ENCODE measurements around the gene COL5A2. TPM values are rescaled to one million over a fixed set of nuclear protein-coding genes. Genes with fewer than 3 reads are reported as not detected.

COL5A2 gene
- total RNA-seq, 4 donors from 2014 or later: 7.7 to 29.5 (median 16.9) TPM

DNA sequence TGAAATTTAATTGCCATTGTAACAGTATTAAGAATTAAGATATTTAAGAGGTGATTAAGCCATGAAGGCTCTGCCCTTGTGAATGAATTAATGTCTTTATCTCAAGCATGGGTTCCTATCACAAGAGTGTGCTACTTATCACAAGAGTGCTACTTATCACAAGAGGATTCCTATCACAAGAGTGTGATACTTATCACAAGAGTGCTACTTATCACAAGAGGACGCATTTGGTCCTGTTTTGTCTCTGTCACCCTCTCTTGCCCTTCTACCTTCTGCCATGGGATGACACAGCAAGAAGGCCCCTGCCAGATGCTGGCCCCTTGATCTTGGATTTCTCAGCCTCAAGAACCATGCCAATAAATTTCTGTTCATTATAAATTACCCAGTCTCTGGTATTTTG is 13.2 kb upstream of the COL5A2 start:
- TF ChIP-seq, protein P1, sequence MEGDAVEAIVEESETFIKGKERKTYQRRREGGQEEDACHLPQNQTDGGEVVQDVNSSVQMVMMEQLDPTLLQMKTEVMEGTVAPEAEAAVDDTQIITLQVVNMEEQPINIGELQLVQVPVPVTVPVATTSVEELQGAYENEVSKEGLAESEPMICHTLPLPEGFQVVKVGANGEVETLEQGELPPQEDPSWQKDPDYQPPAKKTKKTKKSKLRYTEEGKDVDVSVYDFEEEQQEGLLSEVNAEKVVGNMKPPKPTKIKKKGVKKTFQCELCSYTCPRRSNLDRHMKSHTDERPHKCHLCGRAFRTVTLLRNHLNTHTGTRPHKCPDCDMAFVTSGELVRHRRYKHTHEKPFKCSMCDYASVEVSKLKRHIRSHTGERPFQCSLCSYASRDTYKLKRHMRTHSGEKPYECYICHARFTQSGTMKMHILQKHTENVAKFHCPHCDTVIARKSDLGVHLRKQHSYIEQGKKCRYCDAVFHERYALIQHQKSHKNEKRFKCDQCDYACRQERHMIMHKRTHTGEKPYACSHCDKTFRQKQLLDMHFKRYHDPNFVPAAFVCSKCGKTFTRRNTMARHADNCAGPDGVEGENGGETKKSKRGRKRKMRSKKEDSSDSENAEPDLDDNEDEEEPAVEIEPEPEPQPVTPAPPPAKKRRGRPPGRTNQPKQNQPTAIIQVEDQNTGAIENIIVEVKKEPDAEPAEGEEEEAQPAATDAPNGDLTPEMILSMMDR (IDR thresholded peaks at IDR 0.05): no peak
- no peak for TF ChIP-seq POLR2A (IDR thresholded peaks at IDR 0.05)
- no peak for DNase-seq (ENCODE audit: low spot score in 2 of 2)
- H3K4me3 ChIP-seq (ENCODE audit: low read depth, poor library complexity, severe bottlenecking): no peak overlapping the region
- WGBS, 2 donors: 90 to 100% methylated on average over 1 of the region's 1 CpG
- intact Hi-C loops (cut with DNase I; ENCODE audit: low total_unique reads): no loop called here

- no peak overlapping the region for H3K4me3 ChIP-seq (ENCODE audit: low read depth, poor library complexity, severe bottlenecking)
- DNase-seq (ENCODE audit: low spot score in 2 of 2): no peak
- TF ChIP-seq, protein P1 (IDR thresholded peaks at IDR 0.05): no peak
- TF ChIP-seq POLR2A (IDR thresholded peaks at IDR 0.05): no peak
- intact Hi-C loops (cut with DNase I; ENCODE audit: low total_unique reads): no loop called here
These were observed 12.2 kb upstream of the COL5A2 start for GRCh38 chr2:189191766-189192165.

- 92 to 93% methylated on average over 3 of the region's 3 CpGs for WGBS, 2 donors
- intact Hi-C loops (cut with DNase I; ENCODE audit: low total_unique reads): no loop called here
- TF ChIP-seq POLR2A (IDR thresholded peaks at IDR 0.05): no peak
- TF ChIP-seq, protein P1 (IDR thresholded peaks at IDR 0.05): no peak
- H3K4me3 ChIP-seq (ENCODE audit: low read depth, poor library complexity, severe bottlenecking): no peak overlapping the region
- no peak for DNase-seq (ENCODE audit: low spot score in 2 of 2)
These were observed 11.1 kb upstream of the COL5A2 start for GRCh38 chr2:189190685-189191084.

GRCh38 chr2:189188115-189188805 is 8.7 kb upstream of the COL5A2 start:
- intact Hi-C loops (cut with DNase I; ENCODE audit: low total_unique reads): no loop called here
- H3K4me3 ChIP-seq (ENCODE audit: low read depth, poor library complexity, severe bottlenecking): no peak overlapping the region
- DNase-seq (ENCODE audit: low spot score in 2 of 2): no peak
- TF ChIP-seq POLR2A (IDR thresholded peaks at IDR 0.05): no peak
- TF ChIP-seq, protein P1 (IDR thresholded peaks at IDR 0.05): no peak
- 70 to 75% methylated on average over 3 of the region's 3 CpGs for WGBS, 2 donors

- H3K4me3 ChIP-seq (ENCODE audit: low read depth, poor library complexity, severe bottlenecking): no peak overlapping the region
- intact Hi-C loops (cut with DNase I; ENCODE audit: low total_unique reads): no loop called here
- no peak for DNase-seq (ENCODE audit: low spot score in 2 of 2)
- TF ChIP-seq, protein P1 (IDR thresholded peaks at IDR 0.05): no peak
- no peak for TF ChIP-seq POLR2A (IDR thresholded peaks at IDR 0.05)
These were observed 3.6 kb upstream of the COL5A2 start for GRCh38 chr2:189183170-189183569.

DNA sequence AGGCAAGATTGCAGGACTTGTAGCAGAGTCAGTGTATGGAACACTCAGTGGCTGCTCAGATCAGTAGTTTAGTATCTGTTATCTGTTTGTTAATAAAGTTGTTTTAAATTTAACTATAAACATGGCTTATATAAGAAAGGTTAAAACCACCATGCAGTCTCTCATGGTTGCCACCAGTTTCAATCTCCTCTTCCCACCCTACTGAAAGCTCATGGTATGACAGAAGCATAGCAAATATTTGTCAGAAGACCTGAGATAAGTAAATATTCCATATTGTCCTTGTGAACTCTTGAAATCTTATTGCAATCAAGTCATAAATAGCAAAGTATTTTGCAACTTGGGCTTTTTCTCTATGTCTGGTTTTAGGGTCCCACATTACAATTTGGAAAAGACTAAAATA is 2.1 kb upstream of the COL5A2 start:
- H3K4me3 ChIP-seq (ENCODE audit: low read depth, poor library complexity, severe bottlenecking): no peak overlapping the region
- TF ChIP-seq, protein P1 (IDR thresholded peaks at IDR 0.05): no peak
- no peak for TF ChIP-seq POLR2A (IDR thresholded peaks at IDR 0.05)
- DNase-seq (ENCODE audit: low spot score in 2 of 2): no peak
- intact Hi-C loops (cut with DNase I; ENCODE audit: low total_unique reads): no loop called here

Measured in lower leg skin (tissue), 4 donors.